HepG2 (cell line): ENCODE measurements around the gene TPCN2. TPM values are rescaled to one million over a fixed set of nuclear protein-coding genes. Genes with fewer than 3 reads are reported as not detected.
A peak's percentile ranks its signal among the peaks of the same experiment; 100 is the strongest.

ENCODE experiments used
- ATAC-seq: fragments of 200-7000 bp; cut with Tn5 transposase; 3 replicates; pipeline ENCODE4 v1.9.1; 2020; ENCODE audit warnings: mild to moderate bottlenecking, moderate library complexity
- BruUV-seq: library from RNA; stranded (reverse); fragments of 400-500 nt; replicated peaks from 2 replicates; lab custom pipeline; 2021; lab: Mats Ljungman, UMichigan
- CTCF ChIA-PET: fragments of 300-600 bp; formaldehyde crosslinking; extraction: SDS; loops from one replicate; lab custom pipeline; 2021; ENCODE audit warnings: low total read pairs, inconsistent platforms, low intra/inter-chr PET ratio; lab: Yijun Ruan, JAX
- POLR2A ChIA-PET: fragments of 350-600 bp; sonication (Branson Sonifier 250); formaldehyde crosslinking; loops from one replicate; lab custom pipeline; 2020; ENCODE audit warnings: antibody characterized with exemption, inconsistent platforms; lab: Yijun Ruan, JAX
- DNase-seq: peaks from one replicate; pipeline ENCODE4 v3.0.0-alpha.2; 2015; ENCODE audit warnings: low spot score
- FAIRE-seq: peaks from 3 replicates; lab custom pipeline; 2011; peaks lifted over from hg19 to GRCh38; lab: Jason Lieb, UNC
- H2AFZ ChIP-seq: one replicate; pipeline ENCODE4 v1.6.1; 2011; ENCODE audit warnings: low read length, inconsistent platforms
- H3K27ac ChIP-seq: fragments of 300-600 bp; 3 replicates; pipeline ENCODE4 v1.8.0; 2011; ENCODE audit warnings: mixed run types, mild to moderate bottlenecking, mixed read lengths, low read length, inconsistent platforms; ENCODE audit not compliant: insufficient read depth; ENCODE audit errors: extremely low read length
- H3K27me3 ChIP-seq, 2 experiments: fragments of 200-600 bp in 1 of 2; 2 replicates in 1 of 2; 3 replicates in 1 of 2; pipeline versions ENCODE4 v1.6.0 to v1.8.0; 2011; ENCODE audit warnings: low read length in 2 of 2, mild to moderate bottlenecking in 2 of 2, moderate library complexity in 2 of 2, inconsistent platforms in 1 of 2; ENCODE audit not compliant: insufficient read depth in 2 of 2, control insufficient read depth in 1 of 2
- H3K36me3 ChIP-seq, 2 experiments: fragments of 200-600 bp in 1 of 2; replicated peaks in 1 of 2; 2 replicates in 1 of 2; 3 replicates in 1 of 2; pipeline versions ENCODE4 v1.5.1 to v1.8.0; 2011; ENCODE audit warnings: low read length in 2 of 2, inconsistent platforms in 1 of 2; ENCODE audit not compliant: insufficient read depth in 2 of 2, control insufficient read depth in 1 of 2
- H3K4me1 ChIP-seq: 2 replicates; pipeline ENCODE4 v1.5.1; 2012; ENCODE audit warnings: low read length, inconsistent platforms; ENCODE audit not compliant: insufficient read depth
- H3K4me2 ChIP-seq: 2 replicates; pipeline ENCODE4 v1.6.0; 2011; ENCODE audit warnings: low read depth, low read length, inconsistent platforms
- H3K4me3 ChIP-seq, 3 experiments: fragments of 200-600 bp in 1 of 3; sonication (generic), shearing (Covaris generic) in 1 of 3; replicated peaks in 1 of 3; 2 replicates each; pipeline ENCODE4 v1.5.1; 2011 to 2016; ENCODE audit warnings: low read length in 3 of 3, inconsistent platforms in 2 of 3, low read depth in 2 of 3, mild to moderate bottlenecking in 2 of 3, control low read depth in 1 of 3, mixed read lengths in 1 of 3; ENCODE audit not compliant: insufficient read depth in 1 of 3
- H3K79me2 ChIP-seq: one replicate; pipeline ENCODE4 v1.6.1; 2011; ENCODE audit warnings: low read length, inconsistent platforms; ENCODE audit not compliant: insufficient read depth
- H3K9ac ChIP-seq: 2 replicates; pipeline ENCODE4 v1.6.0; 2011; ENCODE audit warnings: mild to moderate bottlenecking, low read depth, low read length, inconsistent platforms; ENCODE audit not compliant: insufficient read depth
- H3K9me3 ChIP-seq: 2 replicates; pipeline ENCODE4 v1.5.1; 2012; ENCODE audit warnings: mild to moderate bottlenecking, low read length
- H4K20me1 ChIP-seq: 2 replicates; pipeline ENCODE4 v1.6.0; 2011; ENCODE audit warnings: inconsistent platforms, mild to moderate bottlenecking, low read length, moderate library complexity; ENCODE audit not compliant: insufficient read depth
- ATRX ChIP-seq: sonication (generic); formaldehyde crosslinking; IDR thresholded peaks from 2 replicates; pipeline ENCODE4 v1.4.0; 2020; ENCODE audit warnings: missing genetic modification reagents, borderline replicate concordance
- CTCF ChIP-seq: sonication (generic); formaldehyde crosslinking; IDR thresholded peaks from 2 replicates; pipeline ENCODE4 v1.5.0; 2020; ENCODE audit warnings: mild to moderate bottlenecking, missing genetic modification reagents, moderate library complexity
- NFIC ChIP-seq: IDR thresholded peaks from 2 replicates; pipeline ENCODE4 v1.6.1; 2012; ENCODE audit warnings: mild to moderate bottlenecking, low read length, inconsistent platforms
- ZNF768 ChIP-seq: sonication (generic); formaldehyde crosslinking; IDR thresholded peaks from 2 replicates; pipeline ENCODE4 v1.4.0; 2020; ENCODE audit warnings: missing genetic modification reagents
- WGBS: methylation state at CpG from one replicate; pipeline ENCODE4 v1.1.6; 2017; ENCODE audit warnings: low lambda C conversion rate; 5-methylcytosine and 5-hydroxymethylcytosine counted together
- in situ Hi-C: cut with HindIII; loops from 2 replicates; pipeline ENCODE4 v1.10.0; 2017; ENCODE audit warnings: low pct_unique_long_range_greater_than_20kb; ENCODE audit not compliant: extremely low pct_ligation_motif_present
- intact Hi-C: fragments of 100-400 bp; cut with micrococcal nuclease; formaldehyde crosslinking; loops from one replicate; pipeline ENCODE4 v1.10.0; 2022; ENCODE audit not compliant: unreplicated experiment
- polyA plus RNA-seq, 8 experiments: library from polyadenylated mRNA; depleted of rRNA in 3 of 8; stranded (reverse) in 7 of 8; unstranded in 1 of 8; fragments of >200 nt; fragmentation: Illumina TruSeq in 4 of 8; extraction: Trizol in 4 of 8; gene quantifications; 2 replicates each; pipeline versions ENCODE4 v1.2.1 to v1.2.3, GENCODE V29; 2011 to 2016; ENCODE audit warnings: low read depth in 4 of 8, missing spikeins in 1 of 8, mixed read lengths in 1 of 8; ENCODE audit not compliant: insufficient read depth in 1 of 8
- total RNA-seq, 5 experiments: library from RNA; depleted of rRNA; stranded (reverse); fragments of >200 nt; fragmentation: Illumina TruSeq; extraction: Trizol; gene quantifications; 2 replicates each; pipeline ENCODE4 v1.2.3, GENCODE V29; 2016; ENCODE audit warnings: low read depth in 1 of 5

Gene TPCN2
- total and polyA plus RNA-seq, 2 of the 13 experiments (the other 11 are each of a cell fraction or from before 2014, with no cell fraction given), result 5.6 to 5.9 TPM

- Histone ChIP-seq H3K4me1 (no peaks in the 10 kb centered on the region), H3K4me3 (no peak overlapping the region), H3K36me3 (no peaks in the 10 kb centered on the region), H3K9me3 (no peaks in the 10 kb centered on the region), H4K20me1 (no peaks in the 10 kb centered on the region), H3K27ac (no peak overlapping the region), H3K79me2 (no peaks in the 10 kb centered on the region), H3K27me3 (peaks cover 1 to 25% of the 10 kb centered on the region in 2 experiments), H3K9ac (no peak overlapping the region), H2AFZ (no peak overlapping the region), H3K4me2 (no peak overlapping the region)
- intact Hi-C loops, result no loop called here
- TF ChIP-seq NFIC (no peak), CTCF (CRISPR knock-in tag) (peak; percentile 19; the same call in 1 of the 2 replicates)
- DNase-seq, result no peak
- BruUV-seq, result no TSS peak
- FAIRE-seq, result no peak
- ChIA-PET CTCF (no interaction called here), POLR2A (no interaction called here)
- WGBS, result 51% methylated on average over 12 of the region's 21 CpGs
- in situ Hi-C loops, result no loop called here
- no peak for ATAC-seq
These were observed 13.4 kb upstream of the TPCN2 start for GRCh38 chr11:69035150-69035945.

- Histone ChIP-seq H3K36me3 (no peaks in the 10 kb centered on the region), H3K9me3 (no peaks in the 10 kb centered on the region), H4K20me1 (no peaks in the 10 kb centered on the region), H3K4me2 (no peak overlapping the region), H3K27ac (no peak overlapping the region), H3K4me3 (no peak overlapping the region), H2AFZ (no peak overlapping the region), H3K9ac (no peak overlapping the region), H3K4me1 (no peaks in the 10 kb centered on the region)
- in situ Hi-C loops (no loop called here), intact Hi-C loops (no loop called here)
- CTCF ChIA-PET, result no interaction called here
- no TSS peak for BruUV-seq
- ATAC-seq, result no peak
- no peak for FAIRE-seq
- POLR2A ChIA-PET, result no interaction called here
- TF ChIP-seq ZNF768 (CRISPR knock-in tag), result peak; percentile 90
- no peak for TF ChIP-seq ATRX (CRISPR knock-in tag)
- TF ChIP-seq, all 625 proteins: peak for 1
- no peaks in the 10 kb centered on the region for H3K79me2 ChIP-seq
- no peak for DNase-seq
- H3K27me3 ChIP-seq, result peaks cover 1 to 25% of the 10 kb centered on the region in 2 experiments
- 38% methylated on average over 10 of the region's 11 CpGs for WGBS
These were observed 12.8 kb upstream of the TPCN2 start for GRCh38 chr11:69035946-69036340.
